ENCODE results near the gene ARID2.

Gene ARID2

DNA sequence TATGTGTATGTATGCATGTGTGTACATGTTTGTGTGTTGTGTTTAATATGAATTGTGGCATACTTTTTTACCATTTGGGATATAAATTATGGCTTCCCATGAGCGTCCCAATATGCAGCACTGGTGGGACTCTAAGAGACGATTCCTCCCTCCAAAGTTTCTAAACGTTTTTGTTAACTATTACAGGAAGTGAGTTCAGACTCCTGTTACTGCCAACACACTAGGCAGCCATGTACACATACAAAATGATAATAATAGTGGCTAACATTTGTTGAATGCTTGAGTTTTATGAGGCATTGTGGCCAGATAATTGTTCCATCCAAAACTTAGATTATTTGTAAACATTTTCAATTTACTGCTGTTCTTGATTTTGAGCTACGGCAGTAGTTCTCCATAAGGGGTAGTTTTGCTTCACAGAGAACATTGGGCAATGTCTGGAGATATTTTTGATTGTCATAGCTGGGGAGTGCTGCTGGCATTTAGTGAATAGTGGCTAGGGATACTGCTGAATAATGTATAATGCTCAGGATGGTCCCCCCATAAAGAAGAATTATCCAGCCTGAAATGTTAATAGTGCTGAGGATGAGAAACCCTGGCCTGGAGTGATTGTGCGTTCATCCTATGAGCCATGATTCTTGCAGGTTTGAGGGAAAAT lies 45.1 kb downstream of the ARID2 start:
- no peak for DNase-seq

DNA sequence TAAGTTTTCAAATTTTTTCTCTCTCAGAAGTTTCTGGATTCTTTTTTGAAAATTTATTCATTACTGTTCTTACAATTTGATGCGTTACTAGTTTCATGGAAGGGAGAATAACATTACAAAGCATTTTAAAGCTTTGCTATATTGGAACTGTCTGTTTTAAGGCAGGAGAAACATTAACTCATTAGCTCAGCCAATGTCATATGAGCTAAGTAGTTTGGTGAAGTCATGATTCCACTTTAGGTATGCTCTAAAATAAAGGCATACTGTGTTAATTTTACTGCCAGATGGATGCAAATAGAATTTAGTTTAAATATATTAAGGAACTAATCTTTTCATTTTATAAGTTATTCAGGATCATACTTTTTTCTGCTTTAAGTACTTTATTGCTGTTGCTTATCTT lies 46.0 kb downstream of the ARID2 start:
- no peak for DNase-seq

DNA sequence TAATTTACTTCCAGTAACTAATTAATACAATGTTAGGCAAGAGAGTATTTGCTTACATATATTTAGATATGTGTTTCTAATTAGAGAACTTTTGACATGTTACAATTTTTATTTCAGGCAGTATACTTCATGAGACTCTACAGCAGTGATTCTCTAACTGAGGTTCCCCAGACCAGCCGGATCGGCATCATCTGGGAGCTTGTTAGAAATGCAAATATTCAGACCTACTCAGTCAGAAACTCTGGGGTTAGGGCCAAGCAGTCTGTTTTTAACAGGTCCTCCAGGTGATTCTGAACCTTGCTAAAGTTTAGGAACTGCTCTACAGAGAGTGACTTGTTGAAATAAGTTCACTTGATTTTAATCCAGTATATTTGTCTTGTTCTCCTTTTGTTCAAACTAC lies 46.5 kb downstream of the ARID2 start:
- no peak for DNase-seq

DNA sequence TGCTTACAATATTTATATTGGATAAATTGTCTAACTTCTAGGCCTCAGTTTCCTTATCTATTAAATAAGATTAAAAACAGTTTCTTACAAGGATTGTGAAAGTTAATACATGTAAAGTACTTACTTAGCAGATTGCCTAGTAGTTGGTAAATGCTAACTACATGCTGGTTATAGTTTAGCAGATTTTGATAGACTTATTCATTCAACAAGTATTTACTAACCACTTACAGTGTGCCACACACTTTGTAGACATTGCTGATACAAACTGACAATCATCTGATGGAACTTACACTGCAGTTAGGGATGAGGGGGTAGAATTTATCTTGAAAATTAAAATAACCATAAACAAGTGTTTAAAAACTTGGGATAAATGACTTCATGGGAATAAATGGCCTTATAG lies 50.4 kb downstream of the ARID2 start:
- no peak for DNase-seq

DNA sequence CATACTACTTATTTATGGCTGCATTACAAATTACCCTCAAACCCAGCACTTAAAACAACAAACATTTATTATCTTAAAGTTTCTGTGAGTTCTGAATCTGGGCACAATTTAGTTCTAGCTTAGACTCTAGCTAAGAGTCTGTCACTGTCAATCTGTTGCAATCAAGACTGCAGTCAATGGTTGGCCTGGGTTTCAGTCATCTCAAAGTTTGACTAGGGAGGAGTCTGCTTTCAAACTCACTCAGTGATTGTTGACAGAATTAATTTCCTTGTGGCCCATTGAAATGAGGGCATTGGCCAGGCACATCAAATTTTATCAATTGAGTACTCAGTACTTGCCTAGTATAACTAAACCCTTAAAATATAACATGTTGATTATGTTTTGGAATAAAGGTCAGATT lies 51.6 kb downstream of the ARID2 start:
- DNase-seq: no peak

DNA sequence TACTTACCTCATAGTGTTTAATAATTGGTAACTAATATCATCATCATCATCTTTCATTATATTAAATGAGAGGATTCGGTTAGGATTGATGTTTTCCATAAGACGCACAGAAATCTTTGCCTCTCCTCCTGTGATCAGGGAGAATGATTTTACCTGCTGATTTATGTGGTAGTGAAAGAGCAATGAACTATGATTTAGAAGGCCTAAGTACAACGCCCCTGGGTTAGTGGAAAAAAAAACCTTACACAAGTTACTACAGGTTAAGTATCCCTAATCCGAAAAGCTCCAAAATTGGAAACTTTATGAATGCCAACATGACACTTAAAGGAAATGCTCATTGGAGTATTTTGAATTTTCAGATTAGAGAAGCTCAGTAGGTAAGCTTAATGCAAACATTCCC lies 55.8 kb downstream of the ARID2 start:
- DNase-seq: no peak

DNA sequence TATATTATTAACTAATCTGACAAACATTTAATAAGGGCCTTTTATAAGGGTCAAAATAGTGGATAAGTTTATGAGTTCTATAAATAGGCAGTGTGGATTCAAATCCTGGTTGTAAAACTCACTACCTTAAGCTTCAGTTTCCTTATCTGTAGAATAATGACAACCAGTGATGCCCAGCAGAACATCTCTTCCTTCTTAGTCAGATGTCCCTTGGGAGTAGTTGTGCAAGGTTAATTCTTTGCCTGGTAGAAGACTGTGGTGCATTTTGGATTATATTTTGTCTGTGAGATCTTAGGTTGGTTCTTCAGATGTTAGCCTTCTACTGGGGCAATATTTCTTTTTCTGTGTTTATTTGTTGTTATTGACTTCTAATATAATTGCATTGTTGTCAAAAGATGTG lies 59.5 kb downstream of the ARID2 start:
- no peak for DNase-seq

DNA sequence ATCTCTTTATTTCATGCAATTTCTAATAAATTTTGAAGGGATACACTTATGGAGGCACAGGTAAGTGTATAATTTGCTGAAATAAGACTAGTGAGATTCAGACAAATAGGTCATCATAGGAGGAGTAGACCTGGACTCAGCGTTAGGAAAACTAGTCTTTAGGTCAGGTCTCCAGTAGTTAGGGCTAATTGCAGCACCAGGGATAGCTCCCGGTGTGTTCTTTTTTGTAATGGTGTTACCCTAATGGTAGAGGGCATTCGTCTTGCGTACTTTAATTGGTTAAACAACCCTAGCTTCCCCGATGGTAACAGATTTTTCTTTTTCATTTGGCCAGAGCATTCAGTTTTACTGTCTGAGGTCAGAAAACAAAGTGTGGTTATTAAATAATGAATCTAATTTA lies 64.9 kb downstream of the ARID2 start:
- DNase-seq: no peak

DNA sequence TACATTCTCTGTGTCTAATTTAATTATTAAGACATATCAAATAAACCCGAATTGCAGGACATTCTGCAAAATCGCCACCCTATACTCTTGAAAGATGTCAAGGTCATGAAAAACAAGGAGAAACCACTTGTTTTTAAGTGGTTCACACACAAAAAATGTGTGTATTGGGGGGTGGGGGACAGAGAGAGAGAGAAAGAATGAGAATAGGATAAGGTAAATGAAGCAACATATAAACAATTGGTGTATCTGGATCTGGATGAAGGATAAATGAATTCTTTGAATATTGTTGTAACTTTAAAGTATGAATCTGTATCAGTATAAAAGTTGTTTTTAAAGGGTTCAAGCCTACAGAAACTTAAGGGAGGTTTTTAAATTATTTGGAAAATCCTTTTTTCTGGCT lies 72.1 kb downstream of the ARID2 start:
- no peak for DNase-seq

DNA sequence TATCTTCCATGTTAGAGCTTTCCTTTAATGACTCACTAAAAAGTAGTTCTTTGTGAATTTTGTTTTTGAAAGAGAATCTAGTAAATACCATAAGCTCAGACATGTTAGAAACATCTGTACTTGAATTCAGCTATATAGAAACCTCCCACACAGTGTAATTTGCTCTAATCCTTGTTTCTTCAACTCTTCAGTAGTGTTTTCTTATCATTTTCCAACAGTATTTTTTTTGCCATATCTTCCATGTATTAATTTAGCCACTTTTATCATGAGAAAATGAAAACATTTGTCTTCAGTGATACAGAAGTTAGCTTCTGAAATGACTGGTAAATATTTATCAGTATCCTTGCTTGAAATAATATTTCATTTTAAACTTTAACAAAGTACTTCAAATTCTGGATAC lies 73.6 kb downstream of the ARID2 start:
- DNase-seq: no peak

DNA sequence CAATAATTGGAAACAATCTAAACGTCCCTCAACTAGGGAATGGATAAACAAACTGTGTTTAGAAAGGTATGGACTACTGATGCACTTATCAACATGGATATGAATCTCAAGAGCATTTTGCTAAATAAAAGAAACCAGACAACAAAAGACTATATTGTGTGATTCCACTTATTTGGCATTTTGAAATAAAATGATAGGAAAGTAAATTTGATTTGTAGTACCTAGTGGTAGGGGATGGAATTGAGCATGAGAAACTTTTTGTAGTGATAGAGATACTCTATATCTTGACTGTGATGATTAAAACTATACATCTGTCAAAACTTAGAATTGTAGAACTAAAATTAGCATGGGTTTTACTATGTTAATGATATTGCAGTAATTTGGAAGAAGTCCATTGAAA lies 87.1 kb downstream of the ARID2 start:
- no peak for DNase-seq

DNA sequence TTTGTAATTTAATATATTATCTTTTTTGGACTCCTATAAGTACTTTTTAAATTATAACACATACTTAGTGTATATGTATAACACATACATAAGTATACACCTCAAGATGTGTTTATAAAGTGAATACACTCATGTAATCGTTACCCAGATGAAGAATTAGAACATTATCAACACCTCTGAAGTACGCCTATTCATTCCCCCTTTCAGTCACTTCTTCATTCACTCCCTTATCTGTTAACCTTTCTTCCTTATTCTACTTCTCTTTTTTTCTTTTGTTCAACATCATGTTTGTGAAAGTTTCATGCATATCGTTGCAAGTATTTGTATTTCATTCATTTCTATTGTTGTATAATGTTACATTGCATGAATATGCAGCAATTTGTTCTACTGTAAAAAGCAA lies 98.5 kb downstream of the ARID2 start:
- DNase-seq: no peak

DNA sequence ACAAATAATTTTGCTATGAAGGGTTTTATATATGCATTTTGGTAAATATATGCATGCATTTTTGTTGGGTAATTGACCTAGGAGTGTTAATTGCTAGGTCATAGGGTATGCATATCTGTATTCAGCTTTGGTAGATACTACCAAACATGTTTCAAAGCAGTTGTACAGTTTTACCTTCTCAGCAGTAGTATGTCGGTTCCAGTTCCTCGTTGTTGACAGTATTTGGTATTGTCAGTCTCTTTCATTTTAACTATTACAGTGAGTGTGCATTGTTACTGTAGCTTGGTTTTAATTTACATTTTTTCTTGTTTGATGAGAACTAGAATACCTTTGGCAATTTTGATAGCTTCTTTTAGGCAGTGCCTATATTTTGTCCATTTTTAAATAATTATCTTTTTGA lies 98.9 kb downstream of the ARID2 start:
- DNase-seq: no peak

DNA sequence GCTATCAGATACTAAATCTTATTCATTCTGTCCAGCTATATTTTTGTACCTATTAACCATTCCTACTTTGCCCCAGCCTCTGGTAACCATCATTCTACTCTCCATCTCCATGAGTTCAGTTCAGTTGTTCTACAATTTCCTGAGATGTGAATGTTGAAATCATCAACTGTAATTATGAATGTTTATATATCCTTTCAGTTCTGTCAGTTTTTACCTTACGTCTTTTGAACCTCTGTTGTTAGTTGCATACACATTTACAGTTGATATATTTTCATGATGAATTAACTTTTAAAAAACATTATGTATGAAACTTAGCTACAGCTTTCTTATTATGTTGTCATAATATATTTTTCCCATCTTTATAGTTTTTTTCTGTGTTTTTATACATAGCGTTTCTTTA lies 102.1 kb downstream of the ARID2 start:
- DNase-seq: no peak

DNA sequence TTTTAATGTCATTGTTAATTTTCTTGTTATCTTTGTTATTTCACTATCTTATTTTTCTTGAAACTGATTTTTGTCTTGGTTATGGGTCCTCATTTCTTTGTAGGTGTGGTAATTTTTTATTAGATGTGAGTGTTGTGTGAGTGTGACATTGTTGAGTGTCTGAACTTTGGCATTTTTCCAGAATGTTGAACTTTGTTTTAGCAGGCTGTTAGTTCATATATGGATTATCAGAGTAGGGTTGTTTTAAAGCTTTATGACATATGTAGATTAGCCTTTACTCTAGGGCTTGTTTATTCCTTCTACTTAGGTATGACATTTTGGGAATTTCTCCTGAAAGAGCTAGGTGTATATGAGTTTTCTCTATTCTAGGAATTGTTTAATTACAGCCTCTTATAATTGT lies 103.9 kb downstream of the ARID2 start:
- no peak for DNase-seq

DNA sequence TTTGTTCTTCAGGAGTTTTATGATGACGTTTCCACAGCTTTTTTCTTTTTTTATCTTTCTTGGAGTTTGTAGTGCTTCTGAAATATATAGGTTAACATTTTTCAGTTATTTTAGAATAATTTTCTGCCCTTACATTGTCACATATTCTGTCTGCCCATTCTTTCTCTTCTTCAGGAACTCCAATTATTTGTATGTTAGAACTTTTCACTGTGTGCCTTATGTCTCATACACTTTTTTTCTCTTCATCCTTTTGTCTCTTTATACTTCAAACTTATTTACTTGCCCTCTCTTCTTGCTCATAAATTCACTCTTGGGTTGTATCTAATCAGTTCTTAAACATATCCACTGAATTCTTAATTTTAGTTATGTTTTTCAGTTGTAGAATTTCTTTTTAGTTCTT lies 105.3 kb downstream of the ARID2 start:
- DNase-seq: no peak

DNA sequence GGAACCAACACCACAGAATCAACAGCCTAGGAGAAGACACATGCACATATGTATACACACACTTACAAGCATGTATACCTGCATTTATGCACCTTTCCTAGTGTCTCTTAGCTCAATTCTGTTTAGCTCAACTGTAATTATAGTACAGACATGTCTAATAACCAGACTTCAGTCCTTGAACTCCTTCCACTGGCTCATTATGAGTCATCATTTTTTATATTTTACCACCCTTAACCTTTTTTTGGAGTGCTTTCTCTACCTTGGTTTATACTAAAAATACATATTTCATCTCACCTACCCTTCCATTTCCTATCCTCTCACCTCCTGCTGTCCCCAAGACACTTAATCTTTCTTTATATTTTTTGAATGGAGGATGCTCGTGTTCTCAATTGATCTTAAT lies 110.4 kb downstream of the ARID2 start:
- no peak for DNase-seq

DNA sequence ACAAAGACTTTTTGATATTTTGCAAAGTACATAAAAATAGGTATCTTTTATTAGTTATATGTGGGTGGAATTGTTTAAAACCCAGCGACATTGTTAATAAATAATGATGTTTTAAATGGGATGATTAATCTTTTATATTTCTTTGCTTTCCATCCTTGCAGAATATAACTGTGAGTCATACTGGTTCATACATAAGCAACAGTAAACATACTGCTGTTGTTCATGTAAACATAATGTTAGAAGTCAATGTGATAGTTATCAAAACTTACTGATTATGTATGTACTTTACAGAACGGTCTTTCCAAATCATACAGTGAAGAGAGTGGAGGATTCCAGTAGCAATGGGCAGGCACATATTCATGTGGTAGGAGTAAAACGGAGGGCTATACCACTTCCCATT lies 119.8 kb downstream of the ARID2 start:
- no peak for DNase-seq

DNA sequence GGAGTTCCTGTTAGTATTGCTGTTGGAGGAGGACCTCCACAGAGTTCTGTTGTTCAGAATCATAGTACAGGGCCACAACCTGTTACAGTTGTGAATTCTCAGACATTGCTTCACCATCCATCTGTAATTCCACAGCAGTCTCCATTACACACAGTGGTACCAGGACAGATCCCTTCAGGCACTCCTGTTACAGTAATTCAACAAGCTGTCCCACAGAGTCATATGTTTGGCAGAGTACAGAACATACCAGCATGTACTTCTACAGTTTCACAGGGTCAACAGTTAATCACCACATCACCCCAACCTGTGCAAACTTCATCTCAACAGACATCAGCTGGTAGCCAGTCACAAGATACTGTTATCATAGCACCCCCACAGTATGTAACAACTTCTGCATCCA lies 120.8 kb downstream of the ARID2 start:
- no peak for DNase-seq

DNA sequence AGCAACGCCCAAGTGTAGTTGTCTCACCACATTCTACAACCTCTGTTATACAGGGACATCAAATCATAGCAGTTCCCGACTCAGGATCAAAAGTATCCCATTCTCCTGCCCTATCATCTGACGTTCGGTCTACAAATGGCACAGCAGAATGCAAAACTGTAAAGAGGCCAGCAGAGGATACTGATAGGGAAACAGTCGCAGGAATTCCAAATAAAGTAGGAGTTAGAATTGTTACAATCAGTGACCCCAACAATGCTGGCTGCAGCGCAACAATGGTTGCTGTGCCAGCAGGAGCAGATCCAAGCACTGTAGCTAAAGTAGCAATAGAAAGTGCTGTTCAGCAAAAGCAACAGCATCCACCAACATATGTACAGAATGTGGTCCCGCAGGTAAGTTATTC lies 123.0 kb downstream of the ARID2 start:
- no peak for DNase-seq

DNA sequence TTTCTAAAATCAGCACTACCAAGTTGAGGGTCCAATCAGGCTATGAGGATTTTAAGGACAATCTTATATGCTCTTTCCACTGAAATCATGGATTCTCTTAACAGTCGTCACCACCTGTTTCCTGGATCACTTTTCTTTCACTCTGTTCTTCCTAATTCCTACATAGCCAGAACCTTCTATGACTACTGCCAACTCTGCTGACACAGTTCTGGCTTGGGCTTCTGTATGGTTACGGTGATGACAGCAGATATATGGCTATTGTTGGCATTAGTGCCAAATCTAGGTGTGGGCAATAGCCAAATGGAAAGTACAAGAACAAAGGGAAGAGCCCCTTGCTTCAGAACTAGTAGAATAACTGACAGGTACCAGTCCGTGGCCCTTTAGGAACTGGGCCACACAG lies 124.0 kb downstream of the ARID2 start:
- no peak for DNase-seq

DNA sequence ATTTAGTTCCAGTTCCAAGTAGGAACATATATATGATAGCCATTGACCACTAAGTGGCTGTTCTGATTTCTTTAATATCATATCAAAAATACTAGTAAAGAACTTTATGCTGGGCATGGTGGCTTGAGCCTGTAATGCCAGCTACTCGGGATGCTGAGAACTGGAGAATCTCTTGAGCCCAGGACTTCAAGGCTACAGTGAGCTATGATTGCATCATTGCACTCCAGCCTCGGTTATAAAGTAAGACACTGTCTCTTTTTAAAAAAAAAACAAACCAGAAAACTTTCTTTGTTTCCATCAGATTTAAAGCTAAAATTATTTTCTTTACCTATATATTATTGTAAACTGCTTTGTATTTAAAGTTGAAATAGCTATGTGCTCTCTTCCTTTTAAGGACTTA lies 133.8 kb downstream of the ARID2 start:
- no peak for DNase-seq

DNA sequence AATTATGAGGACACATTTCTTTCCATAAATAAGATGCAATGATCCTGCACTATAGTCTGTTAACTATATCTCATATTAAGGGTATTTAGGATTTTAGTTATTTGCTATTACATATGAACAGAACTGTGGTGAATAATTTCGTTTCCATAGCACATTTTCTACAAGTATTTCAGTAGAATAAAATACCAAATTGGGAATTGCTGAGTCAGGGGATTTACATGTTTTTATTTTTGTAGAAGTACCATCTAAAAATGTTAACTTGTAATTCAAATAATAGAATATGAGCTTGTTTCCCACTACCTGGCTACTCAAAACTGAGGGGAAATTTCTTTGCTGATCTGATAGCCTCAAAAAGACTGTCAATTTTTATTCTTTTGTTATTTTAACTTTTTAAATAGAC lies 136.8 kb downstream of the ARID2 start:
- DNase-seq: no peak

DNA sequence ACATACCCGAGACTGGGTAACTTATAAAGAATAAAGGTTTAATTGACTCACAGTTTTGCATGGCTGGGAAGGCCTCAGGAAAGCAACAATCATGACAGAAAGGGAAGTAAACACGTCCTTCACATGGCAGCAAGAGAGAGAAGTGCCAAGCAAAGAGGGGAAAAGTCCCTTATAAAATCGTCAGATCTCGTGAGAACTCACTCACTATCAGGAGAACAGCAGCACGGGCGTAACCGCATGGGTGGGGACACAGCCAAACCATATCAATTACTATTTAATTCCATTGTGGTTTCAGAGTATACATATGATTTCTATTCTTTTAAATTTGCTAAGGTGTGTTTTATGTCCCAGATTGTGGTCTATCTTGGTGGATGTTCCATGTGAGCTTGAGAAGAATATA lies 142.9 kb downstream of the ARID2 start:
- DNase-seq: no peak

DNA sequence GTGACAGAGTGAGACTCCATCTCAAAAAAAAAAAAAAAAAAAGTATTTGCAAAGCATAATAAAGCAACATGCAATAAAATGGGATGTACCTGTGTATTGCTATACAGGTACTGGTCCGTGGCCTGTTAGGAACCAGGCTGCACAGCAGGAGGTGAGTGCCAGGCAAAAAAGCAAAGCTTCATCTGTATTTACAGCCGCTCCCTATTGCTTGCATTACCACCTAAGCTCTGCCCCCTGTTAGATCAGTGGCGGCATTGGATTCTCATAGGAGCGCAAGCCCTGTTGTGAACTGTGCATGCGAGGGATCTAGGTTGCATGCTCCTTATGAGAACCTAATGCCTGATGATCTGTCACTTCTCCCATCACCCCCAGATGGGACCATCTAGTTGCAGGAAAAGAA lies 147.6 kb downstream of the ARID2 start:
- DNase-seq: no peak
